MM.1S (cell line): ENCODE results near the gene SNHG17.
"Not testable (repeated sequence)": the region's sequence is repeated elsewhere in the genome, so short reads cannot be mapped to it uniquely, and the experiment has no call there.

Experiments used
- DNase-seq: peaks from one replicate; pipeline ENCODE4 v3.0.0-alpha.2; 2015
- H2AFZ ChIP-seq: fragments of 300-600 bp; sonication (generic); 2 replicates; pipeline ENCODE4 v1.6.0; 2016; ENCODE audit warnings: antibody characterized with exemption, low read length
- H3F3A ChIP-seq: fragments of 300-600 bp; sonication (generic); 2 replicates; pipeline ENCODE4 v1.6.1; 2016; ENCODE audit warnings: mild to moderate bottlenecking, antibody characterized with exemption, low read length, moderate library complexity, mixed read lengths; ENCODE audit not compliant: insufficient read depth
- H3K27ac ChIP-seq: fragments of 300-600 bp; sonication (generic); 2 replicates; pipeline ENCODE4 v1.5.1; 2016; ENCODE audit warnings: mild to moderate bottlenecking, low read length
- H3K27me3 ChIP-seq: fragments of 300-600 bp; sonication (generic); replicated peaks from 2 replicates; pipeline ENCODE4 v1.6.0; 2016; ENCODE audit warnings: low read length; ENCODE audit not compliant: insufficient read depth
- H3K36me3 ChIP-seq: fragments of 300-600 bp; sonication (generic); replicated peaks from 2 replicates; pipeline ENCODE4 v1.6.1; 2016; ENCODE audit warnings: mild to moderate bottlenecking, low read length, mixed read lengths; ENCODE audit not compliant: insufficient read depth
- H3K4me1 ChIP-seq: fragments of 300-600 bp; sonication (generic); 2 replicates; pipeline ENCODE4 v1.6.1; 2016; ENCODE audit warnings: low read length, mixed read lengths
- H3K4me2 ChIP-seq: fragments of 300-600 bp; sonication (generic); 2 replicates; pipeline ENCODE4 v1.6.0; 2016; ENCODE audit warnings: low read depth, low read length
- H3K4me3 ChIP-seq: fragments of 300-600 bp; sonication (generic); 2 replicates; pipeline ENCODE4 v1.5.1; 2016; ENCODE audit warnings: low read length, mixed read lengths
- H3K79me2 ChIP-seq: fragments of 300-600 bp; sonication (generic); 2 replicates; pipeline ENCODE4 v1.6.1; 2016; ENCODE audit warnings: mixed run types, low read length, mixed read lengths
- H3K9ac ChIP-seq: fragments of 300-600 bp; sonication (generic); 2 replicates; pipeline ENCODE4 v1.6.1; 2016; ENCODE audit warnings: low read length, mixed read lengths
- H3K9me2 ChIP-seq: fragments of 300-600 bp; sonication (generic); replicated peaks from 2 replicates; pipeline ENCODE4 v1.6.1; 2016; ENCODE audit warnings: mild to moderate bottlenecking, low read length, mixed read lengths; ENCODE audit not compliant: insufficient read depth
- H3K9me3 ChIP-seq: fragments of 300-600 bp; sonication (generic); replicated peaks from 2 replicates; pipeline ENCODE4 v1.6.1; 2016; ENCODE audit warnings: mild to moderate bottlenecking, low read length, mixed read lengths; ENCODE audit not compliant: insufficient read depth
- H4K20me1 ChIP-seq: fragments of 300-600 bp; sonication (generic); 2 replicates; pipeline ENCODE4 v1.6.1; 2016; ENCODE audit warnings: mild to moderate bottlenecking, low read length, moderate library complexity, mixed read lengths; ENCODE audit not compliant: insufficient read depth
- EZH2 ChIP-seq: fragments of 300-600 bp; sonication (generic); optimal IDR thresholded peaks from 2 replicates; pipeline ENCODE3; 2017; ENCODE audit warnings: low read depth, mild to moderate bottlenecking, antibody characterized with exemption, low read length, mixed read lengths
- EZH2phosphoT487 ChIP-seq: fragments of 300-600 bp; sonication (generic); IDR thresholded peaks from 2 replicates; pipeline ENCODE4 v1.6.1; 2018; ENCODE audit warnings: antibody characterized with exemption, low read length
- TF ChIP-seq, protein P1 (sequence below): fragments of 300-600 bp; sonication (generic); IDR thresholded peaks from 2 replicates; pipeline ENCODE4 v1.5.1; 2016; ENCODE audit warnings: antibody characterized with exemption, low read length, mixed read lengths

Gene SNHG17

GRCh38 chr20:38445901-38446425 is 10.8 kb upstream of the SNHG17 start:
- Histone ChIP-seq H3K27me3 (no peaks in the 10 kb centered on the region), H3K9me2 (no peaks in the 10 kb centered on the region), H3K4me2 (peak overlapping the region; percentile 5; the same call in 1 of the 2 replicates), H3K9ac (no peak overlapping the region), H3F3A (no peaks in the 10 kb centered on the region), H3K36me3 (no peaks in the 10 kb centered on the region), H3K79me2 (peaks cover 14% of the 10 kb centered on the region), H3K27ac (no peak overlapping the region), H2AFZ (peak overlapping the region; percentile 53), H3K4me1 (peaks cover 12% of the 10 kb centered on the region), H3K4me3 (no peak overlapping the region), H4K20me1 (no peaks in the 10 kb centered on the region), H3K9me3 (no peaks in the 10 kb centered on the region)
- no peak for DNase-seq
- TF ChIP-seq, protein P1, sequence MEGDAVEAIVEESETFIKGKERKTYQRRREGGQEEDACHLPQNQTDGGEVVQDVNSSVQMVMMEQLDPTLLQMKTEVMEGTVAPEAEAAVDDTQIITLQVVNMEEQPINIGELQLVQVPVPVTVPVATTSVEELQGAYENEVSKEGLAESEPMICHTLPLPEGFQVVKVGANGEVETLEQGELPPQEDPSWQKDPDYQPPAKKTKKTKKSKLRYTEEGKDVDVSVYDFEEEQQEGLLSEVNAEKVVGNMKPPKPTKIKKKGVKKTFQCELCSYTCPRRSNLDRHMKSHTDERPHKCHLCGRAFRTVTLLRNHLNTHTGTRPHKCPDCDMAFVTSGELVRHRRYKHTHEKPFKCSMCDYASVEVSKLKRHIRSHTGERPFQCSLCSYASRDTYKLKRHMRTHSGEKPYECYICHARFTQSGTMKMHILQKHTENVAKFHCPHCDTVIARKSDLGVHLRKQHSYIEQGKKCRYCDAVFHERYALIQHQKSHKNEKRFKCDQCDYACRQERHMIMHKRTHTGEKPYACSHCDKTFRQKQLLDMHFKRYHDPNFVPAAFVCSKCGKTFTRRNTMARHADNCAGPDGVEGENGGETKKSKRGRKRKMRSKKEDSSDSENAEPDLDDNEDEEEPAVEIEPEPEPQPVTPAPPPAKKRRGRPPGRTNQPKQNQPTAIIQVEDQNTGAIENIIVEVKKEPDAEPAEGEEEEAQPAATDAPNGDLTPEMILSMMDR: no peak
- TF ChIP-seq EZH2 (no peak), EZH2phosphoT487 (no peak)

DNA sequence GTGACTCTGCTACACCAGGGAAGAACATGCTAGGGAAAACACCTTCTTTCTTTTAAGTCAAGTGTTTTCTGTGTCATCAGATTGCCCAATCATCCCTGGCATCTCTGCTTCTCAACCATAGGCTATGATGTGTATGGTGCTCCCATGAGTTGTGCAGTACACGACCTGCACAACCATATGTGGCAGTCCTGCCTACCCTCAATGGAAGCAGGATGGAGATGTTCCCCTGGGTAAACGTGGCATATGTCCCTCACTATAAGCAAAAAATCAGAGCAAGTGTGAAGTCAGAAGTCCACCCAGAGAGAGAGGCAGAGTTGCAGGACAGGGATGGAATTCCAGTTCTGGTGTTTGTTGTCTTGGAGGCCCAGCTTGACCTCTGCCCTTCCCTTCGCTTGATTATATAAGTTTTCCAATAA is 10.3 kb upstream of the SNHG17 start:
- peaks cover 12% of the 10 kb centered on the region for H3K4me1 ChIP-seq
- H3K9me2 ChIP-seq: no peaks in the 10 kb centered on the region
- H3K27me3 ChIP-seq: no peaks in the 10 kb centered on the region
- no peak for TF ChIP-seq EZH2phosphoT487
- TF ChIP-seq EZH2: no peak
- TF ChIP-seq, protein P1: no peak
- peaks cover 14% of the 10 kb centered on the region for H3K79me2 ChIP-seq
- H3K4me2 ChIP-seq: no peak overlapping the region
- H3F3A ChIP-seq: no peaks in the 10 kb centered on the region
- no peaks in the 10 kb centered on the region for H4K20me1 ChIP-seq
- 0 out of 2 replicates have a peak overlapping the region, but pooled peaks have one; percentile 53 for H2AFZ ChIP-seq
- no peaks in the 10 kb centered on the region for H3K36me3 ChIP-seq
- no peak overlapping the region for H3K4me3 ChIP-seq
- H3K9ac ChIP-seq: no peak overlapping the region
- DNase-seq: no peak
- H3K27ac ChIP-seq: no peak overlapping the region
- no peaks in the 10 kb centered on the region for H3K9me3 ChIP-seq

DNA sequence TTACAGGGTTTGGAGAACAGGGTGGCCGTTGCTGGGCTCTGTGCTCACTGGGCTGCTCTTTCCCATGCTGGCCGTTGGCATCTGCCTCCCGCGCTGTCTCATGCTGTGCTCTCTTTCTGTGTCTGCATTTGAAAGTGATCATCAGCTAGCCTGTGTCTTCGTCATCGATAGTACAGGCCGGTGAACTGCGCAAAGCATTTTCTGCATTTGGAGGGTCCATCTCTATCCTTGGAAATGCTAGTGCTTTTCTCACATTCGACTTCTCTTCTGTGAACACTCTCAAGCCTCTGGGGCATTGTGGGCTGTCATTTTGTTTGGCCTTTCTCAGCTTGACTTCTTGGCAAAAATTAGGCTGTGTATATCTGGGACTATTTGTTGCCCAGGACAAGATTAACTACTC is 6.8 kb upstream of the SNHG17 start:
- 0 out of 2 replicates have a peak, but pooled peaks cover 3% of the 10 kb centered on the region for H3K4me1 ChIP-seq
- H3K79me2 ChIP-seq: peaks cover 4% of the 10 kb centered on the region
- no peaks in the 10 kb centered on the region for H3K9me2 ChIP-seq
- no peaks in the 10 kb centered on the region for H3F3A ChIP-seq
- H3K27me3 ChIP-seq: no peaks in the 10 kb centered on the region
- DNase-seq: no peak
- H3K4me3 ChIP-seq: no peak overlapping the region
- H3K36me3 ChIP-seq: no peaks in the 10 kb centered on the region
- TF ChIP-seq, protein P1: no peak
- TF ChIP-seq EZH2 (no peak), EZH2phosphoT487 (no peak)
- H3K4me2 ChIP-seq: no peak overlapping the region
- H3K9ac ChIP-seq: no peak overlapping the region
- H3K27ac ChIP-seq: no peak overlapping the region
- no peaks in the 10 kb centered on the region for H4K20me1 ChIP-seq
- H3K9me3 ChIP-seq: no peaks in the 10 kb centered on the region
- H2AFZ ChIP-seq: no peak overlapping the region

GRCh38 chr20:38441110-38441509 is 6.0 kb upstream of the SNHG17 start:
- H3K79me2 ChIP-seq, H4K20me1 ChIP-seq, DNase-seq, H3K9me2 ChIP-seq, H3K4me2 ChIP-seq, H2AFZ ChIP-seq, H3K36me3 ChIP-seq, H3K4me3 ChIP-seq, H3K27ac ChIP-seq, H3K27me3 ChIP-seq, H3K4me1 ChIP-seq, H3K9ac ChIP-seq, H3K9me3 ChIP-seq, H3F3A ChIP-seq: not testable (repeated sequence)
